ENCODE measurements around the gene ELAVL4.

The ELAVL4 gene

DNA sequence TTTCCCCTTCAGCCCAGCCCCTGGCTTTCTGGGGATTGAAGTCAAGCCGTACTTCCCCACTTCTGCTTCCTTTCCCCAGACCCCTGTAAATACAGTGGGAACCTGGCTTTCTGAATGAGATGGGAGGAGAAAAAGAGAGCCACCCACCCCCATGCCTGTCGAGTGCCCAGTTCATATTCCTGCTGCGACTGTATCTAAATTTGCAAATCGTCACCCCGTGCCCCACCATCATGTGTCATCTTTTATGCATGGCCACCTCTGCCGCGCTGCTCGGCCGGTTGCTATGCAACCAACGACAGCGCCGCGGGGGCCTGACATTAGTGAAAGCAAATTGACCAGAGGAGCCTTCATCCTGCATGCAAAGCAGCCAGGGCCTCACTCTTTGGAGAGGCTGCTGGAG lies 143.0 kb downstream of the ELAVL4 start:
- DNase-seq (ENCODE audit: low read depth in 3 of 3), result no peak

DNA sequence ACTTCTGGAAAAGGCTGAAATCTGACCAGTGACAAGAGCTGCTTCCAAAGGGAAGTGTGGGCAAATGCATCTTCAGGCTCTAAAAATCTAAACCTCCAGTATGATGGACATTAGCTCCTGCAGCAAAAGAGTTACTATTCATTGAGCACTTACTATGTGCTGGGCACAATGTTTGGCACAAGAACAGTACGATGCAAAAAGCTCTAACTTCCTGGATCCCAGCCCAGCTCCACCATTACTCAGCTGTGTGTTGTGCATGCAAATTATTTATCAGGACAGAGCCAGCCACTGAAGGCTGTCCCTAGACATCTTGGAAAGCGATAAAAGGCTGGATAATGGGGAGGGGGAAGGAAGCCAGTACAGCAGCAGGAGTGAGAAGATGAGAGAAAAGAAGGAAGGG lies 143.5 kb downstream of the ELAVL4 start:
- no peak for DNase-seq (ENCODE audit: low read depth in 3 of 3)

Data from stimulated activated CD4-positive, alpha-beta T cell treated with anti-CD3 and anti-CD28 coated beads, TNF-alpha, amount 100 ng/mL, for 4 hours (primary cell).